GM12878 (cell line): ENCODE data around the gene TMEM135. TPM values are rescaled to one million over a fixed set of nuclear protein-coding genes. Genes with fewer than 3 reads are reported as not detected.

ENCODE experiments used
- ATAC-seq: fragments of 200-7000 bp; cut with Tn5 transposase; 3 replicates; pipeline ENCODE4 v1.9.1; 2020; ENCODE audit warnings: mild to moderate bottlenecking, moderate library complexity
- BruUV-seq: library from RNA; stranded (reverse); fragments of 400-500 nt; replicated peaks from 2 replicates; lab custom pipeline; 2021; lab: Mats Ljungman, UMichigan
- CTCF ChIA-PET: fragments of 300-600 bp; sonication (Branson Sonifier 250); formaldehyde crosslinking; extraction: SDS; loops from one replicate; lab custom pipeline; 2021; ENCODE audit warnings: inconsistent platforms; lab: Yijun Ruan, JAX
- POLR2A ChIA-PET: fragments of 350-600 bp; formaldehyde crosslinking; extraction: SDS; loops from one replicate; lab custom pipeline; 2021; ENCODE audit warnings: inconsistent platforms; lab: Charles Lee
- RAD21 ChIA-PET: fragments of 300-600 bp; sonication (Branson Sonifier 250); formaldehyde crosslinking; loops from one replicate; lab custom pipeline; 2023; ENCODE audit warnings: antibody characterized with exemption; ENCODE audit not compliant: unreplicated experiment; lab: Charles Lee
- SMC1A ChIA-PET: fragments of 300-600 bp; sonication (Branson Sonifier 250); formaldehyde crosslinking; loops from one replicate; lab custom pipeline; 2023; ENCODE audit not compliant: unreplicated experiment, uncharacterized antibody; lab: Charles Lee
- DNase-seq: peaks from one replicate; pipeline ENCODE4 v3.0.0-alpha.2; 2011; ENCODE audit warnings: low read depth, low spot score
- FAIRE-seq: peaks from 3 replicates; lab custom pipeline; 2011; peaks lifted over from hg19 to GRCh38; lab: Jason Lieb, UNC
- H2AFZ ChIP-seq: 2 replicates; pipeline ENCODE4 v1.6.0; 2011; ENCODE audit warnings: low read depth, low read length, control low read depth; ENCODE audit not compliant: control insufficient read depth
- H3K27ac ChIP-seq: 2 replicates; pipeline ENCODE4 v1.5.1; 2011; ENCODE audit warnings: control low read depth; ENCODE audit not compliant: control insufficient read depth, insufficient read depth
- H3K27me3 ChIP-seq, 2 experiments: replicated peaks in 1 of 2; 2 replicates each; pipeline versions ENCODE4 v1.6.0 to v1.6.1; 2011; ENCODE audit warnings: low read length in 1 of 2; ENCODE audit not compliant: control insufficient read depth in 2 of 2, insufficient read depth in 2 of 2
- H3K36me3 ChIP-seq, 2 experiments: 2 replicates each; pipeline ENCODE4 v1.5.1; 2011; ENCODE audit warnings: low read length in 1 of 2; ENCODE audit not compliant: control insufficient read depth in 2 of 2, insufficient read depth in 2 of 2
- H3K4me1 ChIP-seq: 2 replicates; pipeline ENCODE4 v1.6.1; 2011; ENCODE audit warnings: mild to moderate bottlenecking, low read length, moderate library complexity, mixed read lengths; ENCODE audit not compliant: control insufficient read depth, insufficient read depth
- H3K4me2 ChIP-seq: 2 replicates; pipeline ENCODE4 v1.6.0; 2011; ENCODE audit warnings: control low read depth; ENCODE audit not compliant: control insufficient read depth, insufficient read depth
- H3K4me3 ChIP-seq: fragments of 200-600 bp; sonication (generic); 2 replicates; pipeline ENCODE4 v1.5.1; 2016
- H3K79me2 ChIP-seq: 2 replicates; pipeline ENCODE4 v1.6.0; 2011; ENCODE audit warnings: low read length; ENCODE audit not compliant: control insufficient read depth, insufficient read depth
- H3K9ac ChIP-seq: 2 replicates; pipeline ENCODE4 v1.8.0; 2011; ENCODE audit warnings: low read length, control low read depth, mixed read lengths; ENCODE audit not compliant: control insufficient read depth, insufficient read depth
- H3K9me3 ChIP-seq: replicated peaks from 3 replicates; pipeline ENCODE4 v1.5.1; 2011; ENCODE audit warnings: mild to moderate bottlenecking, low read length; ENCODE audit not compliant: control insufficient read depth, insufficient read depth
- H4K20me1 ChIP-seq: 2 replicates; pipeline ENCODE4 v1.6.0; 2011; ENCODE audit not compliant: control insufficient read depth, insufficient read depth
- CHD4 ChIP-seq: fragments of 200-600 bp; sonication (generic); IDR thresholded peaks from 2 replicates; pipeline ENCODE4 v1.6.1; 2016; ENCODE audit warnings: mild to moderate bottlenecking
- EGR1 ChIP-seq, 2 experiments: IDR thresholded peaks; 1 replicate in 1 of 2; 2 replicates in 1 of 2; pipeline ENCODE4 v1.6.1; 2011 to 2012; ENCODE audit warnings: low read depth in 2 of 2, low read length in 2 of 2, borderline replicate concordance in 1 of 2, mild to moderate bottlenecking in 1 of 2, moderate library complexity in 1 of 2
- EP300 ChIP-seq, 2 experiments: fragments of 150-350 bp in 1 of 2; IDR thresholded peaks; 2 replicates each; pipeline ENCODE4 v1.6.1; 2011 to 2012; ENCODE audit warnings: low read depth in 2 of 2, low read length in 2 of 2, borderline replicate concordance in 1 of 2, improper control_type of control experiment in 1 of 2, inconsistent platforms in 1 of 2; ENCODE audit not compliant: control insufficient read depth in 1 of 2
- ETV6 ChIP-seq, 2 experiments: fragments of 450-650 bp in 1 of 2; IDR thresholded peaks in 1 of 2; conservative IDR thresholded peaks in 1 of 2; 2 replicates each; pipeline ENCODE4 v1.6.1; 2014; ENCODE audit warnings: antibody characterized with exemption in 1 of 2, borderline replicate concordance in 1 of 2, low read depth in 1 of 2, mild to moderate bottlenecking in 1 of 2, moderate library complexity in 1 of 2
- KDM1A ChIP-seq: fragments of 200-600 bp; sonication (generic); IDR thresholded peaks from 2 replicates; pipeline ENCODE4 v1.6.1; 2016; ENCODE audit warnings: borderline replicate concordance
- LARP7 ChIP-seq: fragments of 450-650 bp; IDR thresholded peaks from 2 replicates; pipeline ENCODE4 v1.6.1; 2017; ENCODE audit warnings: mild to moderate bottlenecking
- POLR2A ChIP-seq: IDR thresholded peaks from 2 replicates; pipeline ENCODE4 v1.6.1; 2011; ENCODE audit warnings: low read depth, mild to moderate bottlenecking, low read length
- POLR2AphosphoS2 ChIP-seq: IDR thresholded peaks from 2 replicates; pipeline ENCODE4 v1.6.1; 2011; ENCODE audit warnings: low read depth, mild to moderate bottlenecking, low read length, improper control_type of control experiment, moderate library complexity
- PRDM15 ChIP-seq: fragments of 450-650 bp; formaldehyde crosslinking; IDR thresholded peaks from 2 replicates; pipeline ENCODE4 v1.4.0; 2020; ENCODE audit warnings: mild to moderate bottlenecking, moderate library complexity
- RAD51 ChIP-seq: fragments of 450-650 bp; IDR thresholded peaks from 2 replicates; pipeline ENCODE4 v1.6.1; 2016; ENCODE audit warnings: moderate library complexity, mild to moderate bottlenecking, inconsistent platforms
- REST ChIP-seq: IDR thresholded peaks from 2 replicates; pipeline ENCODE4 v1.6.1; 2012; ENCODE audit warnings: mild to moderate bottlenecking, low read depth, low read length
- SIN3A ChIP-seq: IDR thresholded peaks from 2 replicates; pipeline ENCODE4 v1.6.1; 2012; ENCODE audit warnings: low read depth, low read length, improper control_type of control experiment
- SREBF1 ChIP-seq: IDR thresholded peaks from 2 replicates; pipeline ENCODE4 v1.6.1; 2012; ENCODE audit warnings: mild to moderate bottlenecking, low read length
- TARDBP ChIP-seq: IDR thresholded peaks from 2 replicates; pipeline ENCODE4 v1.6.1; 2016; ENCODE audit warnings: borderline replicate concordance
- TCF12 ChIP-seq: IDR thresholded peaks from 2 replicates; pipeline ENCODE4 v1.6.1; 2011; ENCODE audit warnings: low read depth, mild to moderate bottlenecking, low read length
- USF1 ChIP-seq: IDR thresholded peaks from 2 replicates; pipeline ENCODE4 v1.6.1; 2011; ENCODE audit warnings: borderline replicate concordance, low read depth, mild to moderate bottlenecking, moderate library complexity, mixed read lengths, low read length; ENCODE audit not compliant: insufficient read depth; ENCODE audit errors: extremely low read length
- ZNF274 ChIP-seq: IDR thresholded peaks from one replicate; pipeline ENCODE4 v1.8.0; 2011; ENCODE audit not compliant: insufficient read length, insufficient read depth
- ZZZ3 ChIP-seq: IDR thresholded peaks from 2 replicates; pipeline ENCODE4 v1.6.1; 2011; ENCODE audit warnings: low read depth; ENCODE audit not compliant: control insufficient read depth, insufficient read length
- WGBS: methylation state at CpG from one replicate; pipeline ENCODE4 v1.1.6; 2016; ENCODE audit warnings: low lambda C conversion rate; ENCODE audit not compliant: insufficient replicate concordance, insufficient coverage; ENCODE audit errors: missing lambda C conversion rate; 5-methylcytosine and 5-hydroxymethylcytosine counted together
- in situ Hi-C: fragments of 300-500 bp; cut with MboI; formaldehyde crosslinking; loops from 9 replicates; pipeline ENCODE4 v1.14.3; 2018; ENCODE audit warnings: mixed read lengths
- intact Hi-C: fragments of 100-400 bp; cut with micrococcal nuclease; formaldehyde crosslinking; loops from one replicate; pipeline ENCODE4 v1.14.2; 2022; ENCODE audit not compliant: unreplicated experiment
- polyA plus RNA-seq, 11 experiments: library from polyadenylated mRNA; depleted of rRNA in 4 of 11; unstranded in 6 of 11; stranded (reverse) in 5 of 11; fragments of >200 nt; fragmentation: Nextera tagmentation in 4 of 11; fragmentation: Illumina TruSeq in 1 of 11; extraction: Ambion mirVana in 4 of 11; extraction: Trizol in 1 of 11; gene quantifications; 1 replicate in 1 of 11; 2 replicates in 10 of 11; pipeline versions ENCODE4 v1.2.1 to v1.2.3, GENCODE V29; 2011 to 2016; ENCODE audit warnings: inconsistent platforms in 2 of 11, missing spikeins in 2 of 11, low read depth in 1 of 11
- total RNA-seq, 4 experiments: library from RNA; depleted of rRNA in 3 of 4; stranded (reverse); fragments of >200 nt in 3 of 4; fragmentation: Illumina TruSeq in 1 of 4; extraction: Trizol in 1 of 4; gene quantifications; 2 replicates each; pipeline versions ENCODE4 v1.2.1 to v1.2.3, GENCODE V29; 2013 to 2021

The TMEM135 gene
- total and polyA plus RNA-seq, 10 of the 15 experiments (the other 5 are each of a cell fraction or from before 2014, with no cell fraction given), result 7.2 to 117 (median 12.9) TPM

- ChIA-PET POLR2A (no interaction called here), SMC1A (interaction anchor here (0.6 to 0.7 kb wide), 3 partner anchors 9 to 259 kb away, joined by 3 read pairs; no protein-coding TSS in a partner anchor), RAD21 (no interaction called here), CTCF (no interaction called here)
- Histone ChIP-seq H3K79me2 (no peaks in the 10 kb centered on the region), H3K9me3 (no peaks in the 10 kb centered on the region), H3K36me3 (no peaks in the 10 kb centered on the region), H3K4me2 (no peak overlapping the region), H3K27ac (no peak overlapping the region), H3K4me3 (no peak overlapping the region), H3K27me3 (no peaks in the 10 kb centered on the region), H3K9ac (no peak overlapping the region), H2AFZ (no peak overlapping the region), H3K4me1 (no peaks in the 10 kb centered on the region), H4K20me1 (no peaks in the 10 kb centered on the region)
- FAIRE-seq (no peak), ATAC-seq (no peak), DNase-seq (no peak)
- in situ Hi-C loops, result no loop called here
- WGBS, result 0% methylated on average over 1 of the region's 1 CpG
- no TSS peak for BruUV-seq
- intact Hi-C loops, result no loop called here
- TF ChIP-seq EGR1 (IDR thresholded peaks at IDR 0.05; ENCODE audit: borderline replicate concordance in 1 of 2, low read depth in 2 of 2, low read length in 2 of 2) (no peak), USF1 (no peak), RAD51 (no peak), SREBF1 (no peak), POLR2AphosphoS2 (no peak), TCF12 (no peak), ZNF274 (no peak), KDM1A (no peak), ETV6 (conservative IDR thresholded peaks at IDR 0.05 in 1 of 2, IDR thresholded peaks at IDR 0.05 in 1 of 2; ENCODE audit: borderline replicate concordance in 1 of 2, low read depth in 1 of 2) (no peak), PRDM15 (CRISPR knock-in tag) (no peak), TARDBP (no peak), EP300 (IDR thresholded peaks at IDR 0.05; ENCODE audit: borderline replicate concordance in 1 of 2, control insufficient read depth in 1 of 2, low read depth in 2 of 2, low read length in 2 of 2) (no peak), SIN3A (no peak), ZZZ3 (no peak), REST (no peak), CHD4 (no peak), POLR2A (no peak), LARP7 (no peak)
Measured at GRCh38 chr11:87012673-87013072, 25.1 kb upstream of the TMEM135 start.
